Measurements from ENCODE around the gene HPSE2.

DNA sequence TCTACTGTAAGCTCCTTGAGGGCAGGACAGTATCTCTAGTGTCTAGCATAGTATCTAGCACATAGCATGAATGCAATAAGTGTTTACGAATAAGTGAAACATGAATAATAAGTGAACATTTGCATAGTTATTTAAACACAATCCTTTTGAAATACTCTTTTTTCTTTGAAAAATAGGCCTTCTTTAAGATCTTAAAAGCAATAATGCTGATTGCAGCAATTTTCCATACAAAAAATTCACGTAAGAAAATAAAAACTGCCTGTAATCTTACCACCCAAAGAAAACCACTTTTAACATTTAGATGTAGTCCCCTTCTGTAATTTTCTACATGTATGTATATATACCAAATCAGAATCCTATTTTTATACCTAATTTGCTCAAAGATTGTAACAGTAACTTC lies 626.4 kb downstream of the HPSE2 start:
- TF ChIP-seq, protein P1, sequence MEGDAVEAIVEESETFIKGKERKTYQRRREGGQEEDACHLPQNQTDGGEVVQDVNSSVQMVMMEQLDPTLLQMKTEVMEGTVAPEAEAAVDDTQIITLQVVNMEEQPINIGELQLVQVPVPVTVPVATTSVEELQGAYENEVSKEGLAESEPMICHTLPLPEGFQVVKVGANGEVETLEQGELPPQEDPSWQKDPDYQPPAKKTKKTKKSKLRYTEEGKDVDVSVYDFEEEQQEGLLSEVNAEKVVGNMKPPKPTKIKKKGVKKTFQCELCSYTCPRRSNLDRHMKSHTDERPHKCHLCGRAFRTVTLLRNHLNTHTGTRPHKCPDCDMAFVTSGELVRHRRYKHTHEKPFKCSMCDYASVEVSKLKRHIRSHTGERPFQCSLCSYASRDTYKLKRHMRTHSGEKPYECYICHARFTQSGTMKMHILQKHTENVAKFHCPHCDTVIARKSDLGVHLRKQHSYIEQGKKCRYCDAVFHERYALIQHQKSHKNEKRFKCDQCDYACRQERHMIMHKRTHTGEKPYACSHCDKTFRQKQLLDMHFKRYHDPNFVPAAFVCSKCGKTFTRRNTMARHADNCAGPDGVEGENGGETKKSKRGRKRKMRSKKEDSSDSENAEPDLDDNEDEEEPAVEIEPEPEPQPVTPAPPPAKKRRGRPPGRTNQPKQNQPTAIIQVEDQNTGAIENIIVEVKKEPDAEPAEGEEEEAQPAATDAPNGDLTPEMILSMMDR (IDR thresholded peaks at IDR 0.05) = no peak
- TF ChIP-seq POLR2A (IDR thresholded peaks at IDR 0.05; ENCODE audit: low read depth) = no peak
- no peak for TF ChIP-seq POLR2AphosphoS5 (IDR thresholded peaks at IDR 0.05)
- TF ChIP-seq EP300 (IDR thresholded peaks at IDR 0.05) = no peak

All from esophagus muscularis mucosa (tissue), 4 donors.